ENCODE measurements around the gene PYGB. TPM values are rescaled to one million over a fixed set of nuclear protein-coding genes. Genes with fewer than 3 reads are reported as not detected.
A peak's percentile ranks its signal among the peaks of the same experiment; 100 is the strongest.

Gene PYGB
- total RNA-seq, 1 donor = 194 TPM

- H3K4me1 ChIP-seq (ENCODE audit: insufficient read depth, low read length) = peaks cover 14% of the 10 kb centered on the region
- H3K27ac ChIP-seq (ENCODE audit: low read depth, low read length) = no peak overlapping the region
- no peak overlapping the region for H3K4me2 ChIP-seq (ENCODE audit: insufficient read depth, low read length)
- no peak for DNase-seq (ENCODE audit: insufficient read length, low spot score, missing footprints)
- peaks cover 38% of the 10 kb centered on the region for H3K79me2 ChIP-seq (ENCODE audit: insufficient read depth, low read length)
- H3K36me3 ChIP-seq (ENCODE audit: insufficient read depth, low read length) = peaks cover 8% of the 10 kb centered on the region
- H3K27me3 ChIP-seq (ENCODE audit: insufficient read depth, low read length) = no peaks in the 10 kb centered on the region
- H4K20me1 ChIP-seq (ENCODE audit: insufficient read depth, low read length) = peaks cover 11% of the 10 kb centered on the region
- TF ChIP-seq, protein P1, sequence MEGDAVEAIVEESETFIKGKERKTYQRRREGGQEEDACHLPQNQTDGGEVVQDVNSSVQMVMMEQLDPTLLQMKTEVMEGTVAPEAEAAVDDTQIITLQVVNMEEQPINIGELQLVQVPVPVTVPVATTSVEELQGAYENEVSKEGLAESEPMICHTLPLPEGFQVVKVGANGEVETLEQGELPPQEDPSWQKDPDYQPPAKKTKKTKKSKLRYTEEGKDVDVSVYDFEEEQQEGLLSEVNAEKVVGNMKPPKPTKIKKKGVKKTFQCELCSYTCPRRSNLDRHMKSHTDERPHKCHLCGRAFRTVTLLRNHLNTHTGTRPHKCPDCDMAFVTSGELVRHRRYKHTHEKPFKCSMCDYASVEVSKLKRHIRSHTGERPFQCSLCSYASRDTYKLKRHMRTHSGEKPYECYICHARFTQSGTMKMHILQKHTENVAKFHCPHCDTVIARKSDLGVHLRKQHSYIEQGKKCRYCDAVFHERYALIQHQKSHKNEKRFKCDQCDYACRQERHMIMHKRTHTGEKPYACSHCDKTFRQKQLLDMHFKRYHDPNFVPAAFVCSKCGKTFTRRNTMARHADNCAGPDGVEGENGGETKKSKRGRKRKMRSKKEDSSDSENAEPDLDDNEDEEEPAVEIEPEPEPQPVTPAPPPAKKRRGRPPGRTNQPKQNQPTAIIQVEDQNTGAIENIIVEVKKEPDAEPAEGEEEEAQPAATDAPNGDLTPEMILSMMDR (IDR thresholded peaks at IDR 0.05; ENCODE audit: extremely low read depth, low read depth, low read length) = no peak
- no peaks in the 10 kb centered on the region for H3K9me3 ChIP-seq (ENCODE audit: low read depth, low read length)
- no peak overlapping the region for H3K4me3 ChIP-seq (ENCODE audit: insufficient read depth, low read length)
- H2AFZ ChIP-seq (ENCODE audit: low read length) = no peak overlapping the region
These were observed 75.8 kb downstream of the PYGB start for GRCh38 chr20:25323496-25324246.

DNA sequence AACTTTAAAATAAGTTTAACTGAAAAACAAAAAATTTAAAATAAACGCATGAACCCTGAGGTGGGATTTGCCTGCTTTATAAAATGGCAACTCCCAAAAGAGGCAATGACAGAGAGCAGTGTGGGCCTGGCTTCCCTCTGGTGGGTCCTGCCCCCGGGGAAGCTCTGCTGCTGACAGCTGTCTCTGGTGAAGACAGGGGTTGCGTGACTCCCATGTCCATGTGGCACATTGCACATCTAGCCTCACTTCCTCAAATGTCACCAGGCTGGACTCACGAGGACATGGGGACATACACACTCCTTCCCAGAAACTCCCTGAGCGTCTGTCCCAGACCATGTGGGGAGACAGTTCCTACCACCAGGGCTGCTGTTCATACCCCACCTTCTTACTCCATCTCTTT lies 76.5 kb downstream of the PYGB start:
- Histone ChIP-seq H3K36me3 (ENCODE audit: insufficient read depth, low read length) (peaks cover 8% of the 10 kb centered on the region), H3K27me3 (ENCODE audit: insufficient read depth, low read length) (no peaks in the 10 kb centered on the region), H3K79me2 (ENCODE audit: insufficient read depth, low read length) (peaks cover 45% of the 10 kb centered on the region), H4K20me1 (ENCODE audit: insufficient read depth, low read length) (peaks cover 11% of the 10 kb centered on the region), H3K4me2 (ENCODE audit: insufficient read depth, low read length) (no peak overlapping the region), H3K27ac (ENCODE audit: low read depth, low read length) (no peak overlapping the region), H3K4me3 (ENCODE audit: insufficient read depth, low read length) (no peak overlapping the region), H3K9me3 (ENCODE audit: low read depth, low read length) (no peaks in the 10 kb centered on the region), H2AFZ (ENCODE audit: low read length) (no peak overlapping the region), H3K4me1 (ENCODE audit: insufficient read depth, low read length) (peaks cover 18% of the 10 kb centered on the region)
- no peak for DNase-seq (ENCODE audit: insufficient read length, low spot score, missing footprints)
- TF ChIP-seq, protein P1 (IDR thresholded peaks at IDR 0.05; ENCODE audit: extremely low read depth, low read depth, low read length) = no peak

DNA sequence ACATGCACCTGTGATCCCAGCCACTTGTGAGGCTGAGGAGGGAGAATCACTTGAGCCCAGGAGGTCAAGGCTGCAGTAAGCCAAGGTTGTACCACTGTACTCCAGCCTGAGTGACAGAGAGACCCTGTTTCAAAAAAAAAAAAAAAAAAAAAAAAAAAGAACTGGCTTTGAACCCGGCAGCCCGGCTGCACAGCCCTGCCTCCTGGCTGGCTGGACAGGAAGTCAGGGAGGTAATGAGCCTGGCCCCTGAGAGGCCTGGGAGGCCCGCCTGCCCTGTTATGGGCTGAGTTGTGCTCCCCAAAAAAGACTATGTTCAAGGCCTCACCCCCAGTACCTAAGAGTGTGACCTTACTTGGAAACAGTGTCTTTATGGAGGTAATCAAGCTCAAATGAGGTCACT lies 77.2 kb downstream of the PYGB start:
- H2AFZ ChIP-seq (ENCODE audit: low read length) = no peak overlapping the region
- H3K79me2 ChIP-seq (ENCODE audit: insufficient read depth, low read length) = peaks cover 48% of the 10 kb centered on the region
- TF ChIP-seq, protein P1 (IDR thresholded peaks at IDR 0.05; ENCODE audit: extremely low read depth, low read depth, low read length) = no peak
- H3K4me3 ChIP-seq (ENCODE audit: insufficient read depth, low read length) = no peak overlapping the region
- H3K27me3 ChIP-seq (ENCODE audit: insufficient read depth, low read length) = no peaks in the 10 kb centered on the region
- DNase-seq (ENCODE audit: insufficient read length, low spot score, missing footprints) = no peak
- H4K20me1 ChIP-seq (ENCODE audit: insufficient read depth, low read length) = peaks cover 12% of the 10 kb centered on the region
- H3K4me1 ChIP-seq (ENCODE audit: insufficient read depth, low read length) = peaks cover 18% of the 10 kb centered on the region
- H3K4me2 ChIP-seq (ENCODE audit: insufficient read depth, low read length) = no peak overlapping the region
- peaks cover 8% of the 10 kb centered on the region for H3K36me3 ChIP-seq (ENCODE audit: insufficient read depth, low read length)
- no peaks in the 10 kb centered on the region for H3K9me3 ChIP-seq (ENCODE audit: low read depth, low read length)
- H3K27ac ChIP-seq (ENCODE audit: low read depth, low read length) = no peak overlapping the region

- peak; percentile 19 for DNase-seq (ENCODE audit: insufficient read length, low spot score, missing footprints)
- Histone ChIP-seq H3K9me3 (ENCODE audit: low read depth, low read length) (no peaks in the 10 kb centered on the region), H3K4me1 (ENCODE audit: insufficient read depth, low read length) (peaks cover 18% of the 10 kb centered on the region), H3K27ac (ENCODE audit: low read depth, low read length) (no peak overlapping the region), H3K4me3 (ENCODE audit: insufficient read depth, low read length) (no peak overlapping the region), H3K4me2 (ENCODE audit: insufficient read depth, low read length) (no peak overlapping the region), H3K79me2 (ENCODE audit: insufficient read depth, low read length) (peaks cover 47% of the 10 kb centered on the region), H2AFZ (ENCODE audit: low read length) (no peak overlapping the region), H3K27me3 (ENCODE audit: insufficient read depth, low read length) (no peaks in the 10 kb centered on the region), H3K36me3 (ENCODE audit: insufficient read depth, low read length) (peaks cover 8% of the 10 kb centered on the region), H4K20me1 (ENCODE audit: insufficient read depth, low read length) (peaks cover 12% of the 10 kb centered on the region)
- TF ChIP-seq, protein P1 (IDR thresholded peaks at IDR 0.05; ENCODE audit: extremely low read depth, low read depth, low read length) = no peak
These were observed 78.1 kb downstream of the PYGB start for GRCh38 chr20:25325997-25326396.
